Spleen (tissue), 7 donors: ENCODE measurements around the gene KLHL12.

Experiments
- POLR2AphosphoS5 ChIP-seq, 3 donors: sonication (generic); formaldehyde crosslinking; IDR thresholded peaks; one replicate each; pipeline ENCODE4 v1.5.1; 2017; ENCODE audit warnings: antibody characterized with exemption in 3 of 3
- TF ChIP-seq, protein P1 (sequence below), 11 experiments: fragments of 200-600 bp in 7 of 11; fragments of 450-650 bp in 4 of 11; sonication (generic) in 4 of 11; IDR thresholded peaks in 8 of 11; conservative IDR thresholded peaks in 3 of 11; 1 replicate in 7 of 11; 2 replicates in 4 of 11; pipeline versions ENCODE4 v1.4.0 to v1.8.0; 2016 to 2021; ENCODE audit warnings: antibody characterized with exemption in 11 of 11, inconsistent platforms in 4 of 11, mild to moderate bottlenecking in 1 of 11
- donor health status: DM: no; HTN: no; CAD: no; lungs with moderate emphysema.
- donor health status: DM: no; HTN: no; CAD: no.
- donor health status: DM: no; HTN: no; CAD: no.

DNA sequence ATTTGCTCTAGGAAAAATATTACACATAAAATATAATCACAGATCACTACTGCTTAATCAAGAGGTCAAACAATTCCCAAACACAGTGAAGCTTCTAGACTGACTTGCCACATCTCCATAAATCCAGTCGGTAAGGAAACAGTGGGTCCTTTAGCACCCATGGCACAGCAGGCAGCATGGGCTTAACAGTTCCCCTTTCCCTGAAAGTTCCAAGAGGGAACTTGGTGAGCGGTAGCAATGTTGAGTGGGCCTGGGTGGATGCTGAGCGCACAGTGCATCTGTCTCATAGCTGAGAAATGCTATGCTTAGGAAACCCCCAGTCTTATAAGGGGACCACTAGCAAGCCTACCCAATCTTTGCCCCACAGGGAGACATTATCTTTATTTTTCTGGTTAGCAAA, 47.8 kb upstream of the KLHL12 start:
- TF ChIP-seq, protein P1, sequence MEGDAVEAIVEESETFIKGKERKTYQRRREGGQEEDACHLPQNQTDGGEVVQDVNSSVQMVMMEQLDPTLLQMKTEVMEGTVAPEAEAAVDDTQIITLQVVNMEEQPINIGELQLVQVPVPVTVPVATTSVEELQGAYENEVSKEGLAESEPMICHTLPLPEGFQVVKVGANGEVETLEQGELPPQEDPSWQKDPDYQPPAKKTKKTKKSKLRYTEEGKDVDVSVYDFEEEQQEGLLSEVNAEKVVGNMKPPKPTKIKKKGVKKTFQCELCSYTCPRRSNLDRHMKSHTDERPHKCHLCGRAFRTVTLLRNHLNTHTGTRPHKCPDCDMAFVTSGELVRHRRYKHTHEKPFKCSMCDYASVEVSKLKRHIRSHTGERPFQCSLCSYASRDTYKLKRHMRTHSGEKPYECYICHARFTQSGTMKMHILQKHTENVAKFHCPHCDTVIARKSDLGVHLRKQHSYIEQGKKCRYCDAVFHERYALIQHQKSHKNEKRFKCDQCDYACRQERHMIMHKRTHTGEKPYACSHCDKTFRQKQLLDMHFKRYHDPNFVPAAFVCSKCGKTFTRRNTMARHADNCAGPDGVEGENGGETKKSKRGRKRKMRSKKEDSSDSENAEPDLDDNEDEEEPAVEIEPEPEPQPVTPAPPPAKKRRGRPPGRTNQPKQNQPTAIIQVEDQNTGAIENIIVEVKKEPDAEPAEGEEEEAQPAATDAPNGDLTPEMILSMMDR (IDR thresholded peaks at IDR 0.05 in 8 of 11, conservative IDR thresholded peaks at IDR 0.05 in 3 of 11), result no peak
- no peak for TF ChIP-seq POLR2AphosphoS5 (IDR thresholded peaks at IDR 0.05)
